ENCODE measurements around the gene GNG14. TPM values are rescaled to one million over a fixed set of nuclear protein-coding genes. Genes with fewer than 3 reads are reported as not detected.
A peak's percentile ranks its signal among the peaks of the same experiment; 100 is the strongest.
"Not testable (repeated sequence)": the region's sequence is repeated elsewhere in the genome, so short reads cannot be mapped to it uniquely, and the experiment has no call there.

Gene GNG14
- total RNA-seq, 1 donor from 2014 or later: not detected

GRCh38 chr19:12667731-12668302, 20.0 kb upstream of the GNG14 start:
- no peak for ATAC-seq

DNA sequence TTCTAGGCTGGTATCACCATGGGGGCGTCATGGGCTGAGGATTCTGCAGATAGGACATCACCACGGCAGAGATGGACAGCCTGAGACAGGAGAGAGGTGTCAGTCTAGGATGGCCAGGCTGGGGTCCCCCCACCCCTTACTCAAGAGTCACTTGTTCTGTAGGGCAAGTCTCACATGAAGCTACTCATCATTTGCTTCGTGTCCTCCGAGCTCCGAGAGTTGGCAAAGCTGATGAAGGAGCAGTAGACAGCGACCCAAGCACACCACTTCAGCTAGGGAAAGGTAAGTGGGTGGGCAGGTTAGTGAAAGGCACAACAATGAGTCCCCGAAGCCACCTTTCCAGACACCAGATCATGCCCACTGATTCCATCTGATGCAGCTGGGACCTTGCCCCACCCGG, 19.5 kb upstream of the GNG14 start:
- ATAC-seq: no peak

DNA sequence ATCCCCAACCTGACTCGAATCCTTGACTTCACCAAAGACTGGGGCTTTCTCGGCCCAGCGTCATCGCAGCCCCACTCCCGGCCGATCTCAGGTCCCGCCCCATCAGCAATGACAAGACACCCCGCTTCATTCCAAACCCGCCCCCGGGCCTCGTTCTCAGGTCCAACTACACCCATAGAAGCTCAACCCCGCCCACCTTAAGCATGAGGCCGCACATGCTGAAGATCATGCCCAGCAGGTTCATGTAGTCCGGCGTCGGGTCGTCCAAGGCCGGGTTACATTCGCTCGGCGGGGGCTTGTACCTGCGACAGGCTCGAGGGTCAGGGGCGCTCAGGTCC, 18.9 kb upstream of the GNG14 start:
- ATAC-seq: peak; percentile 34

- ATAC-seq: peak; percentile 46
These were observed 18.3 kb upstream of the GNG14 start for GRCh38 chr19:12669270-12670158.

GRCh38 chr19:12670159-12670928, 17.5 kb upstream of the GNG14 start:
- ATAC-seq: no peak

- no peak for ATAC-seq
These were observed 15.1 kb upstream of the GNG14 start for GRCh38 chr19:12672744-12673143.

DNA sequence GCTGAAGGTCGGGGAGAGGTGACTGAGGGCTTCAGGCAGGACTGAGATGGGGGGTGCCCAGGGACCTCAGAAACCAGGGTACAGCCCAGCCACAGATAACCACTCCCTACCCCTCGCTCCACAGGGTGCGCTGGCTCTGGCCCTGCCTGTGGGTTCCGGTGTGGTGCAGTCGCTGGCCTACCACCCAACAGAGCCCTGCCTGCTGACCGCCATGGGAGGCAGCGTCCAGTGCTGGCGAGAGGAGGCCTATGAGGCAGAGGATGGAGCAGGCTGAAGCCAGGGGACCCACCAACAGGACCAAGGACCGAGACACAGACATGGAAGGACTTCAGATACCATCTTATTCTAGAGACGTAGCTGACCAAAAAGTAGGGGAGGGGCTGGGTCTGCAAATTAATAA, 12.4 kb upstream of the GNG14 start:
- no peak for ATAC-seq

DNA sequence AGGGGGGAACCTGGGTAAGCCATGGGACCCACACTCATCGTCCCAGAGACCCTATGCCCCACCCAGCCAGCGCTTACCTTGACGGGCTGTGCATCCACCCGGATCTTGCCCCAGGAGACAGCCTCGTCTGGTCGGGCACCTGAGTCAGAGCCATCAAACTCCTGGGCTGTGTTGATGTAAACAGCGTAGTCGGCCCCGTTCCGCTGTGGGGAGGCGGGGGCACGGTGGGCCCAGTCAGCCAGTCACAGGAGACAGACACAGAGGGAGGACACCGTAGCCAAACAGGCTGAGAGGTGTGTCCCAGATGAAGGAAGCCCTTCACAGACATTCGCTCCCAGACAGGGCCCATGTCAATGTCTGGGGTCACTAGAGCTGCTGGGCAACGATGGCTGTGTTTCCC, 11.9 kb upstream of the GNG14 start:
- no peak for ATAC-seq

- peak; percentile 53 for ATAC-seq
These were observed 11.4 kb upstream of the GNG14 start for GRCh38 chr19:12676384-12676792.

DNA sequence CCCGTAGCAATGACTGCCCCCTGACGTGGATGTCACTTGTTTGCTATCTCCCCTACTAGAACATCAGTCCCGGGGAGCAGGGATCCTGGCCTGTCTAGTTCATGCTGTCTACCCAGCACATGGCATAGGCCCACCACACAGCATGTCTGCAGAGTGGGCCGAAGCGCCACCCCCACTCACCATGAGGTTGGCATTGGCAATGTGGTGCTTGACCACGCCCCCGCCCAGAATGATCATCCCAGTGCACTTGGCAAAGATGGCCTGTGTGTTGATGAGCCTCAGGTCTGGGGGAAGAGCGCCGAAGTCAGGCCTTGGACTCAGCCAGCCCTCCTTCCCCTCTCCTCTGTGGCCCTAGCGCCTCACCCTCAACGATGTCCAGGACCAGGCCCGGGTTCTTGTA, 10.9 kb upstream of the GNG14 start:
- no peak for ATAC-seq

- not testable (repeated sequence) for ATAC-seq
These were observed 9.8 kb upstream of the GNG14 start for GRCh38 chr19:12678039-12678438.

GRCh38 chr19:12680034-12680433, 7.8 kb upstream of the GNG14 start:
- no peak for ATAC-seq

- peak; percentile 85 for ATAC-seq
These were observed 6.5 kb upstream of the GNG14 start, which contains the start of gene DHPS for GRCh38 chr19:12681074-12681987. Gene DHPS, minus strand, starts transcription at chr19:12681880. Its CDS starts 114 bp downstream, at chr19:12681766.

DNA sequence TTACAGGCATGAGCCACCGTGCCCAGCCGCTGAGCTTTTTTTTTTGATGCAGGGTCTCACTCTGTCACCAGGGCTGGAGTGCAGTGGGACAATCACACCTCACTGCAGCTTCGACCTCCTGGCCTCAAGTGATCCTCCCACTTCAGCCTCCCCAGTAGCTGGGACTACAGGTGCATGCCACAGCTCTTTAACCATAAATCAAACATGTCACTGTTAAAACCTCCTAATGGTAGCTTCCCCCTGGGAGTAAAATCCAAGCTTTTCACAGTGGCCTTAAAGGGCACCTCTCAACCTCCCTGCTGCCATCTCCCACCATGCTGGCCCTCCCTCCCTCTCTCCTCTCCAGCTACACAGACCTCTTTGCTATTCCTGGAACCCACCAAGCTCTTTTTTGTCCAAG, 2.0 kb upstream of the GNG14 start:
- no peak for ATAC-seq

GRCh38 chr19:12689012-12689411, 1.2 kb downstream of the GNG14 start:
- no peak for ATAC-seq

GRCh38 chr19:12689581-12690216, 1.9 kb downstream of the GNG14 start:
- ATAC-seq: peak; percentile 5

DNA sequence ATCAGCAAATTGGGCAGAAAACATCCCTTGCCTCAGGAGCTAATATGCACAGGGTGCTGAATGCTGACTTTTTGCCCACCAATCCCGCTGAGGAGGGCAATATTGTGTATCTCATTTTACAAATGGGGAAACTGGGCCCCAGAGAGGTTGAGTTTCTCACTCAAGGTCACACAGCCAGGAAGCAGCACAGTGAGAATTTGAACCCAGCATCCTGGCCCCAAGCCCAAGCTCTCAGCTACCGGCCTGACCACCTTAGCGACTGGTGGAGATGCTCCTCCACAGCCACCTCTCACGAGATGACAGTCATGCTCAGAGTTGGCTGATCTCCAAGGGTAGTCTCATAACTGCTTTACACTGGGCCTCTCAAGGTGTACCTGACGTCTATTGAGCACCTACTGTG, 5.2 kb downstream of the GNG14 start:
- ATAC-seq: no peak

DNA sequence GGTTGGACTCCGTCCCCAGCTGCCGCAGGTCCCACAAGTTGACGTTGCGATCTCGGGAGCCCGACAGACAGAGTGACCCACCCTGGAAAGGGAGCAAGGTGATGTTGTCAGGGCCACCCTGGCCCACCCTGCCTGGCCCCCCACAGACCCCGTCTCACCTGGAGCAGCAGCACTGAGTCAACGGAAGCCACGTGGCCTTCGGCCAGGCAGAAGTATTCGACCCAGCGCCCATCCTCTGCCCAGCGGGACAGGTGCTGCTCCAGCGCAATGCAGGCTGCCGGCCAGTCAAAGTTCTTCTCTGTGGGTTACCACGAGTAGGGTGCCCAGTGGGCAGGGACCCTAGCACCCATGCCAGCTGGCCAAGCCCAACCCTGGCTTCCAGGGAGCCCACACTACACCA, 6.8 kb downstream of the GNG14 start:
- no peak for ATAC-seq

- no peak for ATAC-seq
These were observed 7.3 kb downstream of the GNG14 start for GRCh38 chr19:12695096-12695495.

DNA sequence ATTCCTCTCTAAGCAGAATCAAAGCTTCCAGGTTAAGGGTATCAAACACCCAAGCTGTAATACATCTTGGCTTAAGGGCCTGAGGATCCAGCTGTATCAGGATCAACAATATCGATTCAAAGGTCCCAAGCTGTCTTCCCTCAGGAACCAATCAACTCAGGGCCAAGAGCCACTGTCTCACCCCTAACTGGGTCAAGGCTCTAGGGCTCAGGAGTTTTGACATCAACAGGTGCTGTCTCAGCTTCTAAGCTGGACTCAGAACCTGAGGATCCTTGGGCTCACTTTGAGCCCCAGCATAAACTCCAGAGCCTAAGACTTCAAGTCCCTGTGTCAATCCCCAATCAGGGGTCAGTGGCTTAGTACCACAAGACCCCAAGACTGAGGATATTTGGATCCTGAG, 7.7 kb downstream of the GNG14 start:
- no peak for ATAC-seq

GRCh38 chr19:12695997-12696365, 8.2 kb downstream of the GNG14 start:
- peak; percentile 48 for ATAC-seq

Data from esophagus mucosa (tissue), 1 donor.